OCI-LY7 (cell line): ENCODE measurements around the gene CBX2. TPM values are rescaled to one million over a fixed set of nuclear protein-coding genes. Genes with fewer than 3 reads are reported as not detected.

ENCODE experiments used
- BruUV-seq: library from RNA; stranded (reverse); fragments of 400-500 nt; replicated peaks from 2 replicates; lab custom pipeline; 2021; lab: Mats Ljungman, UMichigan
- CTCF ChIA-PET: fragments of 300-600 bp; sonication (Branson Sonifier 250); formaldehyde crosslinking; loops from one replicate; lab custom pipeline; 2022; ENCODE audit warnings: antibody characterized with exemption; ENCODE audit not compliant: unreplicated experiment; lab: Charles Lee
- POLR2A ChIA-PET: fragments of 300-600 bp; sonication (Branson Sonifier 250); formaldehyde crosslinking; loops from one replicate; lab custom pipeline; 2022; ENCODE audit warnings: antibody characterized with exemption; lab: Charles Lee
- DNase-seq: peaks from one replicate; pipeline ENCODE4 v3.0.0-alpha.2; 2015; ENCODE audit warnings: low spot score
- H2AFZ ChIP-seq: fragments of 200-600 bp; sonication (generic), shearing (Covaris generic); 2 replicates; pipeline ENCODE4 v1.6.1; 2014; ENCODE audit warnings: mild to moderate bottlenecking, antibody characterized with exemption, low read length, moderate library complexity
- H3K27ac ChIP-seq: fragments of 200-600 bp; sonication (generic); 2 replicates; pipeline ENCODE4 v1.5.1; 2014; ENCODE audit warnings: mixed run types, low read depth, mild to moderate bottlenecking, moderate library complexity, low read length, inconsistent platforms; ENCODE audit not compliant: poor library complexity, severe bottlenecking
- H3K36me3 ChIP-seq: fragments of 200-600 bp; sonication (generic); 2 replicates; pipeline ENCODE4 v1.6.1; 2014; ENCODE audit warnings: mild to moderate bottlenecking, antibody characterized with exemption, low read length, moderate library complexity, mixed read lengths; ENCODE audit not compliant: insufficient read depth
- H3K4me1 ChIP-seq: fragments of 200-600 bp; sonication (generic); 2 replicates; pipeline ENCODE4 v1.5.1; 2014; ENCODE audit warnings: mild to moderate bottlenecking, low read length; ENCODE audit not compliant: insufficient read depth, poor library complexity, severe bottlenecking
- H3K4me2 ChIP-seq: fragments of 200-600 bp; sonication (generic); 2 replicates; pipeline ENCODE4 v1.6.1; 2014; ENCODE audit warnings: mild to moderate bottlenecking, low read length
- H3K4me3 ChIP-seq: fragments of 200-600 bp; sonication (generic); 2 replicates; pipeline ENCODE4 v1.5.1; 2014; ENCODE audit warnings: mild to moderate bottlenecking, low read depth, low read length; ENCODE audit not compliant: poor library complexity, severe bottlenecking
- H3K79me2 ChIP-seq: fragments of 200-600 bp; sonication (generic); 2 replicates; pipeline ENCODE4 v1.6.1; 2016; ENCODE audit warnings: low read depth, mild to moderate bottlenecking, low read length, moderate library complexity, mixed read lengths; ENCODE audit not compliant: insufficient read depth
- H3K9me2 ChIP-seq: fragments of 200-600 bp; sonication (generic); 2 replicates; pipeline ENCODE4 v1.6.1; 2016; ENCODE audit warnings: mild to moderate bottlenecking, low read length, mixed read lengths; ENCODE audit not compliant: insufficient read depth
- H3K9me3 ChIP-seq: fragments of 200-600 bp; sonication (generic); 2 replicates; pipeline ENCODE4 v1.6.1; 2014; ENCODE audit warnings: mild to moderate bottlenecking, mixed run types, low read length, mixed read lengths
- H4K20me1 ChIP-seq: fragments of 200-600 bp; sonication (generic); 2 replicates; pipeline ENCODE4 v1.6.1; 2014; ENCODE audit warnings: mild to moderate bottlenecking, antibody characterized with exemption, low read length, moderate library complexity, mixed read lengths; ENCODE audit not compliant: insufficient read depth
- EZH2phosphoT487 ChIP-seq: fragments of 200-600 bp; sonication (generic); IDR thresholded peaks from 2 replicates; pipeline ENCODE4 v1.6.1; 2018; ENCODE audit warnings: low read depth, borderline replicate concordance, mild to moderate bottlenecking, mixed run types, antibody characterized with exemption, low read length, moderate library complexity, mixed read lengths
- intact Hi-C: fragments of 100-400 bp; cut with micrococcal nuclease; formaldehyde crosslinking; loops from one replicate; pipeline ENCODE4 v1.10.0; 2022; ENCODE audit not compliant: unreplicated experiment
- total RNA-seq, 2 experiments: library from RNA; depleted of rRNA in 1 of 2; stranded (reverse); fragments of >200 nt in 1 of 2; shearing (Covaris generic) in 1 of 2; gene quantifications; 2 replicates each; pipeline ENCODE4 v1.2.3, GENCODE V29; 2014 to 2022
- TF ChIP-seq, protein P1 (sequence below): fragments of 200-600 bp; sonication (generic); conservative IDR thresholded peaks from 2 replicates; pipeline ENCODE4 v1.5.1; 2014; ENCODE audit warnings: mild to moderate bottlenecking, antibody characterized with exemption, low read length, moderate library complexity, mixed read lengths

The CBX2 gene
- total RNA-seq, 2 experiments from 2014 or later = 27.9 to 29.9 TPM

- no peak for DNase-seq
- ChIA-PET CTCF (interaction anchor here (0.6 kb wide), 1 partner anchor 558 kb away, joined by 3 read pairs; no protein-coding TSS in a partner anchor), POLR2A (interaction anchor here (0.9 kb wide), 1 partner anchor 33 kb away, joined by 4 read pairs; the partner anchor contains the start of gene CBX4)
- no peak overlapping the region for H3K4me3 ChIP-seq
- intact Hi-C loops = no loop called here
- H3K9me3 ChIP-seq = no peaks in the 10 kb centered on the region
- H3K4me2 ChIP-seq = no peak overlapping the region
- H2AFZ ChIP-seq = no peak overlapping the region
- H3K79me2 ChIP-seq = no peaks in the 10 kb centered on the region
- peaks cover 25% of the 10 kb centered on the region for H3K4me1 ChIP-seq
- no TSS peak for BruUV-seq
- H3K27ac ChIP-seq = no peak overlapping the region
- no peaks in the 10 kb centered on the region for H3K36me3 ChIP-seq
- 0 out of 2 replicates have a peak, but pooled peaks cover 4% of the 10 kb centered on the region for H4K20me1 ChIP-seq
- H3K9me2 ChIP-seq = no peaks in the 10 kb centered on the region
- no peak for TF ChIP-seq EZH2phosphoT487
- TF ChIP-seq, protein P1, sequence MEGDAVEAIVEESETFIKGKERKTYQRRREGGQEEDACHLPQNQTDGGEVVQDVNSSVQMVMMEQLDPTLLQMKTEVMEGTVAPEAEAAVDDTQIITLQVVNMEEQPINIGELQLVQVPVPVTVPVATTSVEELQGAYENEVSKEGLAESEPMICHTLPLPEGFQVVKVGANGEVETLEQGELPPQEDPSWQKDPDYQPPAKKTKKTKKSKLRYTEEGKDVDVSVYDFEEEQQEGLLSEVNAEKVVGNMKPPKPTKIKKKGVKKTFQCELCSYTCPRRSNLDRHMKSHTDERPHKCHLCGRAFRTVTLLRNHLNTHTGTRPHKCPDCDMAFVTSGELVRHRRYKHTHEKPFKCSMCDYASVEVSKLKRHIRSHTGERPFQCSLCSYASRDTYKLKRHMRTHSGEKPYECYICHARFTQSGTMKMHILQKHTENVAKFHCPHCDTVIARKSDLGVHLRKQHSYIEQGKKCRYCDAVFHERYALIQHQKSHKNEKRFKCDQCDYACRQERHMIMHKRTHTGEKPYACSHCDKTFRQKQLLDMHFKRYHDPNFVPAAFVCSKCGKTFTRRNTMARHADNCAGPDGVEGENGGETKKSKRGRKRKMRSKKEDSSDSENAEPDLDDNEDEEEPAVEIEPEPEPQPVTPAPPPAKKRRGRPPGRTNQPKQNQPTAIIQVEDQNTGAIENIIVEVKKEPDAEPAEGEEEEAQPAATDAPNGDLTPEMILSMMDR = no peak
These were observed 28.5 kb downstream of the CBX2 start for GRCh38 chr17:79806446-79806760.

- no peaks in the 10 kb centered on the region for H3K9me3 ChIP-seq
- no peak for DNase-seq
- H3K9me2 ChIP-seq = no peaks in the 10 kb centered on the region
- peaks cover 32% of the 10 kb centered on the region for H3K4me1 ChIP-seq
- H3K79me2 ChIP-seq = no peaks in the 10 kb centered on the region
- BruUV-seq = no TSS peak
- H3K4me2 ChIP-seq = no peak overlapping the region
- H3K36me3 ChIP-seq = no peaks in the 10 kb centered on the region
- ChIA-PET CTCF (interaction anchor here (0.6 kb wide), 1 partner anchor 558 kb away, joined by 3 read pairs; no protein-coding TSS in a partner anchor), POLR2A (interaction anchor here (0.6 to 0.9 kb wide), 2 partner anchors 22 to 32 kb away, joined by 4 read pairs; partner anchors contain the start of gene CBX4)
- 0 out of 2 replicates have a peak, but pooled peaks cover 4% of the 10 kb centered on the region for H4K20me1 ChIP-seq
- H3K27ac ChIP-seq = no peak overlapping the region
- TF ChIP-seq, protein P1 = no peak
- no peak for TF ChIP-seq EZH2phosphoT487
- H2AFZ ChIP-seq = no peak overlapping the region
- no peak overlapping the region for H3K4me3 ChIP-seq
- intact Hi-C loops = no loop called here
These were observed 29.1 kb downstream of the CBX2 start for GRCh38 chr17:79806863-79807720.
